ENCODE measurements around the gene POF1B.

POF1B gene

DNA sequence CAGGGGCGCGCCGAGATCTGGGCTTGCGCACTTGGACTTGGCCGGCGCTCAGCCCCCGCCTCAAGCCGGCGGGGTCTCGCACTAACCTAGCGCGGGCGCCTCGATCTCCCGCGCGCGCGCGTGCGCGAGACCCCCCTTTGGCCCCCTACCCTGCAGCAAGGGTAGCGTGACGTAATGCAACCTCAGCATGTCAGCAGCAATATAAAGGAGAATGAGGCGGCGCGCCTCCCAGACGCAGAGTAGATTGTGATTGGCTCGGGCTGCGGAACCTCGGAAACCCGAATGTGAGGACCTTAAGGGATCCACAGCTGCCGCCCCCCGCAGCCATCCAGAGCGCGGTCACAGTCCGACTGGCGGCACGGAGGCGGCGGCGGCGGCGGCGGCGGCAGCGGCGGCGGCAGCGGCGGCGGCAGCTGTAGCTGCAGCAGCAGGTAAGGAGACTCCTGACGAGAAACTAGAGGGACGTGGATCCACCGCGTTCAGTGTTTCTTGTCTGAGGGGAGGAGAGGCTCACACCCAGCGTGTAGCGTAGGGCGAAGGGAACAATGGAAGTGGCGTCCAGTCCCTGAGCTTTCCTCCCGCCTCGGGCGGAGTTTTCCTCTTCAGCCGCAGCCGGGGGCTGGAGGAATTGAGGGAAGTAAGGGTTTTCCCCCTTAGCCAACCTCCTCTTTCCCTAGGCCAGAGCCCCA, 135.6 kb downstream of the POF1B start, which contains the start of the genes SATL1 and ZNF711:
SATL1 (minus strand) TSS at position 19 of the 689 bp plus-strand sequence. CDS start 134,811 bp downstream, outside the sequence.
ZNF711 (plus strand) TSS at position 231 of the 689 bp plus-strand sequence. CDS start 3,582 bp downstream, outside the sequence.
- H3K9me2 ChIP-seq (replicated peaks; ENCODE audit: insufficient read depth, low read length) = no peaks in the 10 kb centered on the region
- peak; percentile 12 for DNase-seq
- H2AFZ ChIP-seq (ENCODE audit: low read length) = peak within 1 kb of the TSS; percentile 91
- H3F3A ChIP-seq (ENCODE audit: insufficient read depth, low read length) = no peaks in the 10 kb centered on the region
- H3K4me1 ChIP-seq (ENCODE audit: low read length) = 0 out of 2 replicates have a peak, but pooled peaks cover 7% of the 10 kb centered on the region
- no peaks in the 10 kb centered on the region for H4K20me1 ChIP-seq (ENCODE audit: insufficient read depth, low read length)
- no peaks in the 10 kb centered on the region for H3K79me2 ChIP-seq (ENCODE audit: low read length)
- TF ChIP-seq, protein P1, sequence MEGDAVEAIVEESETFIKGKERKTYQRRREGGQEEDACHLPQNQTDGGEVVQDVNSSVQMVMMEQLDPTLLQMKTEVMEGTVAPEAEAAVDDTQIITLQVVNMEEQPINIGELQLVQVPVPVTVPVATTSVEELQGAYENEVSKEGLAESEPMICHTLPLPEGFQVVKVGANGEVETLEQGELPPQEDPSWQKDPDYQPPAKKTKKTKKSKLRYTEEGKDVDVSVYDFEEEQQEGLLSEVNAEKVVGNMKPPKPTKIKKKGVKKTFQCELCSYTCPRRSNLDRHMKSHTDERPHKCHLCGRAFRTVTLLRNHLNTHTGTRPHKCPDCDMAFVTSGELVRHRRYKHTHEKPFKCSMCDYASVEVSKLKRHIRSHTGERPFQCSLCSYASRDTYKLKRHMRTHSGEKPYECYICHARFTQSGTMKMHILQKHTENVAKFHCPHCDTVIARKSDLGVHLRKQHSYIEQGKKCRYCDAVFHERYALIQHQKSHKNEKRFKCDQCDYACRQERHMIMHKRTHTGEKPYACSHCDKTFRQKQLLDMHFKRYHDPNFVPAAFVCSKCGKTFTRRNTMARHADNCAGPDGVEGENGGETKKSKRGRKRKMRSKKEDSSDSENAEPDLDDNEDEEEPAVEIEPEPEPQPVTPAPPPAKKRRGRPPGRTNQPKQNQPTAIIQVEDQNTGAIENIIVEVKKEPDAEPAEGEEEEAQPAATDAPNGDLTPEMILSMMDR (IDR thresholded peaks at IDR 0.05; ENCODE audit: low read length) = no peak
- TF ChIP-seq EZH2phosphoT487 (IDR thresholded peaks at IDR 0.05; ENCODE audit: low read length) (no peak), EZH2 (optimal IDR thresholded peaks at IDR 0.05; ENCODE audit: low read depth, low read length) (no peak)
- no peaks in the 10 kb centered on the region for H3K27me3 ChIP-seq (replicated peaks; ENCODE audit: insufficient read depth, low read length)
- H3K27ac ChIP-seq (ENCODE audit: low read length) = no peak within 1 kb of the TSS
- peak within 1 kb of the TSS; percentile 77 for H3K4me2 ChIP-seq (ENCODE audit: low read depth, low read length)
- peak within 1 kb of the TSS; percentile 69 for H3K4me3 ChIP-seq (ENCODE audit: low read length)
- no peaks in the 10 kb centered on the region for H3K36me3 ChIP-seq (replicated peaks; ENCODE audit: insufficient read depth, low read length)
- H3K9me3 ChIP-seq (replicated peaks; ENCODE audit: insufficient read depth, low read length) = no peaks in the 10 kb centered on the region
- peak within 1 kb of the TSS; percentile 46; the same call in 1 of the 2 replicates for H3K9ac ChIP-seq (ENCODE audit: low read length)

DNA sequence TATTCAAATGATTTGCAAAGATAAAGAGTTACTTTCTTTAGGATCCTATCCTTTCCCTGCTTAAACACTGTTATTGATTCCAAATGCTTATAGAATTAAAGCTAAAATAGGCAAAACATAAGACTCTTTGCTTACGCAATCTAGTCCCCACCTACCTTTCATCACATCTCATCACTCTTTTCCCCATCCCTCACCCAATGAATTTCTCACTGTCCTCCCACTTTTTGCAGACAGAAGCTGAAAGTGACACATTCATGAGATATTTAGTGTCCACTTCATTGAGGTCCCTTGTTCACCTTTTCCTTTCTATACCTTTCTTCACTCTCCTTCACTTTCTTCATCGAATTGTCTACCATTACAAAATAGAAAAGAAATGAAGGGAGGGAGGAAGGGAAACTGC, 136.3 kb downstream of the POF1B start:
- no peak for TF ChIP-seq EZH2phosphoT487 (IDR thresholded peaks at IDR 0.05; ENCODE audit: low read length)
- TF ChIP-seq EZH2 (optimal IDR thresholded peaks at IDR 0.05; ENCODE audit: low read depth, low read length) = no peak
- TF ChIP-seq, protein P1 (IDR thresholded peaks at IDR 0.05; ENCODE audit: low read length) = no peak
- H3F3A ChIP-seq (ENCODE audit: insufficient read depth, low read length) = no peaks in the 10 kb centered on the region
- no peak overlapping the region for H2AFZ ChIP-seq (ENCODE audit: low read length)
- no peak overlapping the region for H3K9ac ChIP-seq (ENCODE audit: low read length)
- no peaks in the 10 kb centered on the region for H3K27me3 ChIP-seq (replicated peaks; ENCODE audit: insufficient read depth, low read length)
- no peak overlapping the region for H3K27ac ChIP-seq (ENCODE audit: low read length)
- H3K4me2 ChIP-seq (ENCODE audit: low read depth, low read length) = 0 out of 2 replicates have a peak overlapping the region, but pooled peaks have one; percentile 29
- DNase-seq = no peak
- no peaks in the 10 kb centered on the region for H3K9me3 ChIP-seq (replicated peaks; ENCODE audit: insufficient read depth, low read length)
- H3K4me1 ChIP-seq (ENCODE audit: low read length) = 0 out of 2 replicates have a peak, but pooled peaks cover 7% of the 10 kb centered on the region
- H4K20me1 ChIP-seq (ENCODE audit: insufficient read depth, low read length) = no peaks in the 10 kb centered on the region
- no peaks in the 10 kb centered on the region for H3K9me2 ChIP-seq (replicated peaks; ENCODE audit: insufficient read depth, low read length)
- no peaks in the 10 kb centered on the region for H3K36me3 ChIP-seq (replicated peaks; ENCODE audit: insufficient read depth, low read length)
- no peaks in the 10 kb centered on the region for H3K79me2 ChIP-seq (ENCODE audit: low read length)
- no peak overlapping the region for H3K4me3 ChIP-seq (ENCODE audit: low read length)
